Tibial nerve (tissue), 4 donors: ENCODE measurements around the gene NOTCH1. TPM values are rescaled to one million over a fixed set of nuclear protein-coding genes. Genes with fewer than 3 reads are reported as not detected.
A peak's percentile ranks its signal among the peaks of the same experiment; 100 is the strongest.

Experiments
- DNase-seq, 2 donors: peaks; one replicate each; pipeline ENCODE4 v3.0.0-alpha.2; 2019; ENCODE audit warnings: low spot score in 2 of 2
- H3K27ac ChIP-seq, 4 donors: fragments of 200-600 bp; sonication (generic) in 3 of 4; one replicate each; pipeline ENCODE4 v1.5.1; 2017 to 2019; ENCODE audit warnings: mild to moderate bottlenecking in 1 of 4
- H3K27me3 ChIP-seq, 2 donors: fragments of 200-600 bp; sonication (generic) in 1 of 2; one replicate each; pipeline versions ENCODE4 v1.5.1 to v1.6.0; 2017 to 2019
- H3K36me3 ChIP-seq, 3 donors: fragments of 200-600 bp; sonication (generic); one replicate each; pipeline ENCODE4 v1.5.1; 2018 to 2019
- H3K4me1 ChIP-seq, 4 donors: fragments of 200-600 bp; sonication (generic) in 3 of 4; one replicate each; pipeline ENCODE4 v1.5.1; 2017 to 2019
- H3K4me3 ChIP-seq, 4 donors: fragments of 200-600 bp; sonication (generic) in 3 of 4; one replicate each; pipeline ENCODE4 v1.5.1; 2017 to 2019; ENCODE audit warnings: mild to moderate bottlenecking in 1 of 4, moderate library complexity in 1 of 4
- H3K9me3 ChIP-seq, 4 donors: fragments of 200-600 bp; sonication (generic) in 3 of 4; one replicate each; pipeline ENCODE4 v1.5.1; 2017 to 2019
- EP300 ChIP-seq, 2 donors: sonication (generic); formaldehyde crosslinking; IDR thresholded peaks; one replicate each; pipeline ENCODE4 v1.6.1; 2017; ENCODE audit warnings: antibody characterized with exemption in 2 of 2, mild to moderate bottlenecking in 1 of 2
- POLR2A ChIP-seq, 2 donors: fragments of 450-650 bp; IDR thresholded peaks; one replicate each; pipeline ENCODE4 v1.6.1; 2017; ENCODE audit warnings: antibody characterized with exemption in 2 of 2, mild to moderate bottlenecking in 2 of 2, moderate library complexity in 2 of 2
- WGBS, 2 donors: methylation state at CpG; one replicate each; pipeline ENCODE4 v1.1.5; 2018; 5-methylcytosine and 5-hydroxymethylcytosine counted together
- total RNA-seq, 4 donors: library from RNA; depleted of rRNA; stranded (reverse); fragments of >200 nt; gene quantifications; one replicate each; pipeline ENCODE4 v1.1.0, GENCODE V29; 2016
- TF ChIP-seq, protein P1 (sequence below), 5 experiments: fragments of 200-600 bp in 3 of 5; fragments of 450-650 bp in 2 of 5; sonication (generic) in 3 of 5; IDR thresholded peaks; one replicate each; pipeline ENCODE4 v1.5.1; 2016 to 2019; ENCODE audit warnings: antibody characterized with exemption in 5 of 5, mild to moderate bottlenecking in 3 of 5, moderate library complexity in 2 of 5

Gene NOTCH1
- total RNA-seq, 4 donors from 2014 or later, result 29.3 to 65.4 (median 41.5) TPM

DNA sequence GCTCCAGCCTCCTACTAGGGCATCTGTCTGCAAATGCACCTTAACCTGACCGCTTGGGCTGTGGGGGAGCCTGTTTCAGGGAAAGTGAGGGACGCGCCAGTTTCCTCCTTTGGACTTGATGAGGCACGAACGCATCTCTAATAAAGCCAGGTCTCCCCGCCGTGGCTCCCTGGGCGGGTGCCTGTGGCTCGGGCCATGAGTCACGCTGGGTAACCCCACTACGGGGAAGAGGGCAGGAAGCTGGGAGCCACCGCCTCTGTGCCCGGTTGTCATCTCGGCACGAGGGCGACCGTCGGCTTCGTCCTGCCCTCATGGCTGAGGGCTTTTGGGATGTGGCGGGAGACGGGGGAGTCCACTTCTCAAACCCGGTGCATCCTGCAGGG, 12.1 kb downstream of the NOTCH1 start:
- TF ChIP-seq, protein P1, sequence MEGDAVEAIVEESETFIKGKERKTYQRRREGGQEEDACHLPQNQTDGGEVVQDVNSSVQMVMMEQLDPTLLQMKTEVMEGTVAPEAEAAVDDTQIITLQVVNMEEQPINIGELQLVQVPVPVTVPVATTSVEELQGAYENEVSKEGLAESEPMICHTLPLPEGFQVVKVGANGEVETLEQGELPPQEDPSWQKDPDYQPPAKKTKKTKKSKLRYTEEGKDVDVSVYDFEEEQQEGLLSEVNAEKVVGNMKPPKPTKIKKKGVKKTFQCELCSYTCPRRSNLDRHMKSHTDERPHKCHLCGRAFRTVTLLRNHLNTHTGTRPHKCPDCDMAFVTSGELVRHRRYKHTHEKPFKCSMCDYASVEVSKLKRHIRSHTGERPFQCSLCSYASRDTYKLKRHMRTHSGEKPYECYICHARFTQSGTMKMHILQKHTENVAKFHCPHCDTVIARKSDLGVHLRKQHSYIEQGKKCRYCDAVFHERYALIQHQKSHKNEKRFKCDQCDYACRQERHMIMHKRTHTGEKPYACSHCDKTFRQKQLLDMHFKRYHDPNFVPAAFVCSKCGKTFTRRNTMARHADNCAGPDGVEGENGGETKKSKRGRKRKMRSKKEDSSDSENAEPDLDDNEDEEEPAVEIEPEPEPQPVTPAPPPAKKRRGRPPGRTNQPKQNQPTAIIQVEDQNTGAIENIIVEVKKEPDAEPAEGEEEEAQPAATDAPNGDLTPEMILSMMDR (IDR thresholded peaks at IDR 0.05), result no peak
- peak in 1 of 2 donors; percentile 44 for TF ChIP-seq EP300 (IDR thresholded peaks at IDR 0.05)
- no peak for TF ChIP-seq POLR2A (IDR thresholded peaks at IDR 0.05)
- peak overlapping the region in 3 of 4 donors; percentile 58 to 86 (median 60) for H3K27ac ChIP-seq
- peaks cover 0 to 19% (median 0%) of the 10 kb centered on the region in 3 donors for H3K36me3 ChIP-seq
- no peaks in the 10 kb centered on the region for H3K27me3 ChIP-seq
- DNase-seq, result no peak
- H3K4me1 ChIP-seq, result peaks cover 0 to 95% (median 85%) of the 10 kb centered on the region in 4 donors
- no peaks in the 10 kb centered on the region for H3K9me3 ChIP-seq
- peak overlapping the region in 1 of 4 donors; percentile 17 for H3K4me3 ChIP-seq
- 32 to 74% methylated on average over 16 to 22 of the region's 22 CpGs for WGBS, 2 donors

DNA sequence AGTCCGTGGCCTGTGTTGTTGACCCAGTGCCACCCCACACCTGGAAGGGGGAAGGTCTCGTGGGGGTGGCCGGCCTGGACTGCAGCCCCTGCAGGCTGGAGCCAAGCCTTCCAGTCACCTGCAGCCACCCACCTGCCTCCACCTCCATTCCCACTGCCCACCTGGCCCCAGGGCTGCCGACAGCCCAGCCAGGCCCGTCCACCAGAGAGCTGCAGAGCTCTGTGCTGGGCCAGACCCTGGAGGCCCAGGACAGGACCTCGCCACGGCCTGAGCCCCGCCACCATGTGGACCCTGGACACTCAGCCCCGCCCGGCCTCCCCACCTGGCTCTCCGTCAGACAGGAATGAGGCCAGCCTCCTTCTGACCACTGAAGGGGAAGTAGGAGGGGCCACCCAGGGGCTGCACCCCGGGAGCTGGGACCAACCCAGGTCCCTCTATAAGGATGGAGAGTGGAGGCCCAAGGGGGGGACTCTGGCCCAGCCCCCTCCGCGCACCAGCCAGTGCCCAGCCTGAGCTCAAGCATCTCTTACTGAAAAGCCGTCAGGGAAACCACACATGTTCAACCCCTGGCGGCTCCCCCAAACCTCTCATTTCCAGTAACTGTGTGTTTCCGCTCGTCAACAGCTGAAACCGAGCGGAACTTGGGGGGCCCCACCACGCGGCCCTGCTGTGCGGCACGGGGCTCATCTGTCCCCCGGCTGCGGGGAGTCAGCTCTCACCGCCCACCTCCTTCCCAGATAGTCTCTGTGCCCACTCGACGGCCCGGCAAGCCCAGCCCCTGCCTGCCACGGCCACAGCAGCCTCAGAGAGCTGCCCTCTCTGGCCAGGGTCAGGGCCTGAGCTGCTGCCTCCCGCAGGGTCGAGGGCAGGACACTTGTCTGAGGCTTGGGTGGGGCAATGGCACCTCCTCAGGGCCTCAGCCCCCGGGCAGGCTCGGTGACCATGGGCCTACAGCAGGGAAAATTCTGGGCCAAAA, 12.8 kb downstream of the NOTCH1 start:
- Histone ChIP-seq H3K9me3 (no peaks in the 10 kb centered on the region), H3K36me3 (peaks cover 0 to 15% (median 0%) of the 10 kb centered on the region in 3 donors), H3K4me3 (peak overlapping the region in 1 of 4 donors; percentile 17), H3K27ac (peak overlapping the region in 3 of 4 donors; percentile 58 to 86 (median 73)), H3K27me3 (no peaks in the 10 kb centered on the region), H3K4me1 (peaks cover 0 to 95% (median 83%) of the 10 kb centered on the region in 4 donors)
- 38 to 47% methylated on average over 25 to 28 of the region's 35 CpGs for WGBS, 2 donors
- TF ChIP-seq EP300 (IDR thresholded peaks at IDR 0.05) (no peak), POLR2A (IDR thresholded peaks at IDR 0.05) (no peak)
- TF ChIP-seq, protein P1 (IDR thresholded peaks at IDR 0.05), result no peak
- no peak for DNase-seq

DNA sequence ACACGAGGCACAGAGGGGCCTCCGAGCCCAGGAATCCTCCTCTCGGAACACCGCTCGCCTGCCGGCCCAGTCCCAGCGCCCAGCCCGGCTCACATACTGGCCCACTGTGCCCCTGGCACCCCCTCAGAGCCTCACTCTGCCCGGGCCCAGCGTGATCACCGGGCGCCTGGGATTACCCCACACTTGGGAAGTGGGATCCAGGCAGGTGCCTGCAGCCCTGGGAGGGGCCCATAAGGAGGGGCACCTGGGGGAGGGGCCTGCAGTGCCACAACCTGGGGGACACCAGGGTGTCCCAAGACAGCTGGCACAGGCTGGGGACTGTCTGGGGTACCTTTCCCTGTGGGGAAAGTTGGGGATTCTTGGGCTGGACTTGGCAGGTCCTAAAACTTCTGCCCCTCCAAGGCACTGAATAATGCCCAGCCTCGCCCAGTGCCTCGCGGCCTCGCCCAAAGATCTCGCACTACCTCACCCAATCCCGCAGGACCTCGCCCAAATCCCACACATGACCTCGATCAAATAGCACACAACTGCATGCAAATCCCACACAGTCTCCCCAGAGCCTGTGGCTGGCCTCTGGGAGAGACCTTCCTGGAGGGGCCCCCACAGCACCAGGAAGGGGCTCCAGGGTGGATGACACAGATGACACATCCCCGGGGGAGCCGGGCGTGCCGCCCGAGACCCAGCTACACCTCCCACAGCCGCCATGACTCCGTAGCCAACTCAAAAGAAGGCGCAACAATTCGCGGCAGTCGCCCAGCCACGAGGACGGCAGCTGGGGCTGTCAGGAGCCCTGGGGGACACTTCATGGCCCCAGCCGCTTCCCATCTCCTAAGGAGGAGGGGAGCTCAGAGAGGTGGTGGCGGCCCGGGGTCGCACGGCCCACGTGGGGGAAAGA, 13.7 kb downstream of the NOTCH1 start:
- DNase-seq, result no peak
- WGBS, 2 donors, result 59% methylated on average over 34 to 36 of the region's 39 CpGs
- H3K9me3 ChIP-seq, result no peaks in the 10 kb centered on the region
- peaks cover 0 to 6% (median 0%) of the 10 kb centered on the region in 3 donors for H3K36me3 ChIP-seq
- peaks cover 0 to 95% (median 83%) of the 10 kb centered on the region in 4 donors for H3K4me1 ChIP-seq
- peak overlapping the region; percentile 24 to 86 (median 66) for H3K27ac ChIP-seq
- H3K4me3 ChIP-seq, result no peak overlapping the region
- no peaks in the 10 kb centered on the region for H3K27me3 ChIP-seq
- TF ChIP-seq POLR2A (IDR thresholded peaks at IDR 0.05) (no peak), EP300 (IDR thresholded peaks at IDR 0.05) (no peak)
- TF ChIP-seq, protein P1 (IDR thresholded peaks at IDR 0.05), result no peak

- DNase-seq, result no peak
- H3K9me3 ChIP-seq, result no peaks in the 10 kb centered on the region
- TF ChIP-seq EP300 (IDR thresholded peaks at IDR 0.05) (no peak), POLR2A (IDR thresholded peaks at IDR 0.05) (no peak)
- TF ChIP-seq, protein P1 (IDR thresholded peaks at IDR 0.05), result no peak
- H3K4me1 ChIP-seq, result peaks cover 0 to 95% (median 85%) of the 10 kb centered on the region in 4 donors
- no peaks in the 10 kb centered on the region for H3K36me3 ChIP-seq
- 50 to 63% methylated on average over 17 to 28 of the region's 37 CpGs for WGBS, 2 donors
- H3K27ac ChIP-seq, result peak overlapping the region; percentile 21 to 86 (median 48)
- no peaks in the 10 kb centered on the region for H3K27me3 ChIP-seq
- H3K4me3 ChIP-seq, result no peak overlapping the region
Measured at GRCh38 chr9:136531186-136531903, 14.5 kb downstream of the NOTCH1 start.
